ENCODE data around the gene TRAPPC12.

TRAPPC12 gene

GRCh38 chr2:3442185-3442584 lies 62.7 kb downstream of the TRAPPC12 start:
- peaks cover 3% of the 10 kb centered on the region; the same call in 1 of the 2 replicates for H3F3A ChIP-seq (ENCODE audit: control insufficient read depth, insufficient read depth)
- no peak overlapping the region for H3K4me2 ChIP-seq (ENCODE audit: low read length)
- no peaks in the 10 kb centered on the region for H3K27me3 ChIP-seq (ENCODE audit: control insufficient read depth, low read length)
- H3K9me2 ChIP-seq (replicated peaks; ENCODE audit: control insufficient read depth, low read length): no peaks in the 10 kb centered on the region
- H3K36me3 ChIP-seq (ENCODE audit: control insufficient read depth, low read length): peaks cover 35% of the 10 kb centered on the region
- H3K9me3 ChIP-seq (ENCODE audit: control insufficient read depth, insufficient read depth, low read length): no peaks in the 10 kb centered on the region
- TF ChIP-seq EZH2phosphoT487 (IDR thresholded peaks at IDR 0.05; ENCODE audit: borderline replicate concordance, low read length): no peak
- TF ChIP-seq CTCF (IDR thresholded peaks at IDR 0.05; ENCODE audit: low read depth, low read length, poor library complexity, severe bottlenecking): no peak
- no peak overlapping the region for H3K4me3 ChIP-seq (ENCODE audit: low read length)
- no peaks in the 10 kb centered on the region for H3K4me1 ChIP-seq (ENCODE audit: control insufficient read depth, low read length)
- no peaks in the 10 kb centered on the region for H4K20me1 ChIP-seq (ENCODE audit: control insufficient read depth, insufficient read depth, low read depth, low read length)
- H3K79me2 ChIP-seq (ENCODE audit: control insufficient read depth, low read length): peaks cover 7% of the 10 kb centered on the region; the same call in 1 of the 2 replicates
- H3K27ac ChIP-seq (ENCODE audit: low read depth, low read length): no peak overlapping the region

- H3K36me3 ChIP-seq (ENCODE audit: control insufficient read depth, low read length): peaks cover 42% of the 10 kb centered on the region
These were observed 63.6 kb downstream of the TRAPPC12 start for GRCh38 chr2:3443083-3443482.

GRCh38 chr2:3443506-3444084 lies 64.1 kb downstream of the TRAPPC12 start:
- TF ChIP-seq CTCF (IDR thresholded peaks at IDR 0.05; ENCODE audit: low read depth, low read length, poor library complexity, severe bottlenecking): peak; percentile 20
- TF ChIP-seq EZH2phosphoT487 (IDR thresholded peaks at IDR 0.05; ENCODE audit: borderline replicate concordance, low read length): no peak

More at GRCh38 chr2:3443083-3443482, 63.6 kb downstream of the TRAPPC12 start:
- Histone ChIP-seq H3K9me3 (ENCODE audit: control insufficient read depth, insufficient read depth, low read length) (no peaks in the 10 kb centered on the region), H3K27ac (ENCODE audit: low read depth, low read length) (no peak overlapping the region), H4K20me1 (ENCODE audit: control insufficient read depth, insufficient read depth, low read depth, low read length) (no peaks in the 10 kb centered on the region), H3K4me3 (ENCODE audit: low read length) (no peak overlapping the region), H3K9me2 (replicated peaks; ENCODE audit: control insufficient read depth, low read length) (no peaks in the 10 kb centered on the region), H3K79me2 (ENCODE audit: control insufficient read depth, low read length) (peaks cover 7% of the 10 kb centered on the region; the same call in 1 of the 2 replicates), H3K4me2 (ENCODE audit: low read length) (no peak overlapping the region), H3K4me1 (ENCODE audit: control insufficient read depth, low read length) (no peaks in the 10 kb centered on the region), H3F3A (ENCODE audit: control insufficient read depth, insufficient read depth) (peaks cover 3% of the 10 kb centered on the region; the same call in 1 of the 2 replicates), H3K27me3 (ENCODE audit: control insufficient read depth, low read length) (no peaks in the 10 kb centered on the region)
- TF ChIP-seq EZH2phosphoT487 (IDR thresholded peaks at IDR 0.05; ENCODE audit: borderline replicate concordance, low read length) (no peak), CTCF (IDR thresholded peaks at IDR 0.05; ENCODE audit: low read depth, low read length, poor library complexity, severe bottlenecking) (no peak)

More at GRCh38 chr2:3443506-3444084, 64.1 kb downstream of the TRAPPC12 start:
- H3F3A ChIP-seq (ENCODE audit: control insufficient read depth, insufficient read depth): peaks cover 2% of the 10 kb centered on the region; the same call in 1 of the 2 replicates
- no peaks in the 10 kb centered on the region for H3K9me2 ChIP-seq (replicated peaks; ENCODE audit: control insufficient read depth, low read length)
- H3K4me1 ChIP-seq (ENCODE audit: control insufficient read depth, low read length): no peaks in the 10 kb centered on the region
- H4K20me1 ChIP-seq (ENCODE audit: control insufficient read depth, insufficient read depth, low read depth, low read length): no peaks in the 10 kb centered on the region
- H3K4me2 ChIP-seq (ENCODE audit: low read length): no peak overlapping the region
- no peak overlapping the region for H3K4me3 ChIP-seq (ENCODE audit: low read length)
- H3K27ac ChIP-seq (ENCODE audit: low read depth, low read length): no peak overlapping the region
- H3K36me3 ChIP-seq (ENCODE audit: control insufficient read depth, low read length): peaks cover 42% of the 10 kb centered on the region
- no peaks in the 10 kb centered on the region for H3K9me3 ChIP-seq (ENCODE audit: control insufficient read depth, insufficient read depth, low read length)
- no peaks in the 10 kb centered on the region for H3K27me3 ChIP-seq (ENCODE audit: control insufficient read depth, low read length)
- peaks cover 7% of the 10 kb centered on the region; the same call in 1 of the 2 replicates for H3K79me2 ChIP-seq (ENCODE audit: control insufficient read depth, low read length)
